HTR-8/SVneo (cell line): ENCODE results near the gene CAPN13.
"Not testable (repeated sequence)": the region's sequence is repeated elsewhere in the genome, so short reads cannot be mapped to it uniquely, and the experiment has no call there.

ENCODE experiments used
- DNase-seq: peaks from one replicate; pipeline ENCODE4 v3.0.0; 2011; ENCODE audit warnings: low spot score, mixed read lengths; ENCODE audit not compliant: insufficient read length
- FAIRE-seq: peaks from 2 replicates; lab custom pipeline; 2011; peaks lifted over from hg19 to GRCh38; lab: Jason Lieb, UNC

The CAPN13 gene

GRCh38 chr2:30708491-30709290, 98.6 kb downstream of the CAPN13 start:
- no peak for DNase-seq
- FAIRE-seq = no peak

GRCh38 chr2:30707304-30707903, 99.8 kb downstream of the CAPN13 start:
- FAIRE-seq (no peak), DNase-seq (no peak)

- FAIRE-seq = peak; percentile 97
Measured at GRCh38 chr2:30706534-30707303, 100.5 kb downstream of the CAPN13 start.

GRCh38 chr2:30705711-30706533, 101.3 kb downstream of the CAPN13 start:
- FAIRE-seq (no peak), DNase-seq (no peak)

More at GRCh38 chr2:30706534-30707303, 100.5 kb downstream of the CAPN13 start:
- peak; percentile 59 for DNase-seq

GRCh38 chr2:30705056-30705455, 102.2 kb downstream of the CAPN13 start:
- DNase-seq (no peak), FAIRE-seq (no peak)

- DNase-seq (no peak), FAIRE-seq (no peak)
Measured at GRCh38 chr2:30704309-30705020, 102.8 kb downstream of the CAPN13 start.

GRCh38 chr2:30702694-30703093, 104.6 kb downstream of the CAPN13 start:
- no peak for FAIRE-seq

GRCh38 chr2:30701782-30702181, 105.5 kb downstream of the CAPN13 start:
- FAIRE-seq (no peak), DNase-seq (no peak)

More at GRCh38 chr2:30702694-30703093, 104.6 kb downstream of the CAPN13 start:
- DNase-seq = no peak

GRCh38 chr2:30697242-30698103, 109.8 kb downstream of the CAPN13 start:
- FAIRE-seq, DNase-seq: not testable (repeated sequence)

- no peak for DNase-seq
- no peak for FAIRE-seq
Measured at GRCh38 chr2:30695749-30696148, 111.5 kb downstream of the CAPN13 start.

- FAIRE-seq (no peak), DNase-seq (no peak)
Measured at GRCh38 chr2:30694286-30695055, 112.8 kb downstream of the CAPN13 start.

GRCh38 chr2:30693821-30694281, 113.4 kb downstream of the CAPN13 start:
- FAIRE-seq (no peak), DNase-seq (no peak)

- DNase-seq (no peak), FAIRE-seq (no peak)
Measured at GRCh38 chr2:30692829-30693275, 114.4 kb downstream of the CAPN13 start.

GRCh38 chr2:30691948-30692828, 115.1 kb downstream of the CAPN13 start:
- DNase-seq (no peak), FAIRE-seq (no peak)

GRCh38 chr2:30691091-30691947, 115.9 kb downstream of the CAPN13 start:
- FAIRE-seq (no peak), DNase-seq (no peak)

GRCh38 chr2:30690126-30690561, 117.1 kb downstream of the CAPN13 start:
- FAIRE-seq (no peak), DNase-seq (no peak)
